ENCODE results near the gene SERPINA12. TPM values are rescaled to one million over a fixed set of nuclear protein-coding genes. Genes with fewer than 3 reads are reported as not detected.

Gene SERPINA12
- total and polyA plus RNA-seq, 2 experiments from 2014 or later: not detected

GRCh38 chr14:94462763-94463572 is 46.3 kb downstream of the SERPINA12 start:
- Histone ChIP-seq H3K9me2 (ENCODE audit: insufficient read depth) (peaks cover 12% of the 10 kb centered on the region), H2AFZ (no peak overlapping the region), H3K27me3 (ENCODE audit: insufficient read depth) (no peaks in the 10 kb centered on the region), H3K79me2 (replicated peaks; ENCODE audit: insufficient read depth) (no peaks in the 10 kb centered on the region), H3F3A (replicated peaks; ENCODE audit: low read depth) (no peaks in the 10 kb centered on the region), H3K4me3 (no peak overlapping the region), H4K20me1 (replicated peaks; ENCODE audit: insufficient read depth) (no peaks in the 10 kb centered on the region), H3K27ac (ENCODE audit: low read depth) (no peak overlapping the region), H3K4me1 (ENCODE audit: insufficient read depth) (no peaks in the 10 kb centered on the region), H3K4me2 (no peak overlapping the region), H3K36me3 (ENCODE audit: insufficient read depth) (no peaks in the 10 kb centered on the region)
- Mint-ChIP-seq H3K4me3 (no peak overlapping the region), H3K27ac (no peak overlapping the region), H3K9me3 (peaks cover 56% of the 10 kb centered on the region), H3K36me3 (ENCODE audit: low read depth) (peaks cover 27% of the 10 kb centered on the region), H3K4me1 (no peaks in the 10 kb centered on the region), H3K27me3 (ENCODE audit: insufficient read depth, low read depth, poor library complexity) (no peaks in the 10 kb centered on the region)
- TF ChIP-seq ZNF114 (CRISPR knock-in tag; IDR thresholded peaks at IDR 0.05) (no peak), EZH2phosphoT487 (IDR thresholded peaks at IDR 0.05; ENCODE audit: unreplicated experiment) (no peak), CTCF (conservative IDR thresholded peaks at IDR 0.05; ENCODE audit: low read depth in 2 of 2) (no peak), ETS1 (IDR thresholded peaks at IDR 0.05) (no peak), STAT1 (IDR thresholded peaks at IDR 0.05; ENCODE audit: unreplicated experiment) (no peak)
- ATAC-seq (no peak), DNase-seq (ENCODE audit: low spot score) (no peak)

- Mint-ChIP-seq H3K27ac (no peak overlapping the region), H3K9me3 (peaks cover 60% of the 10 kb centered on the region), H3K36me3 (ENCODE audit: low read depth) (peaks cover 27% of the 10 kb centered on the region), H3K4me3 (no peak overlapping the region), H3K4me1 (no peaks in the 10 kb centered on the region), H3K27me3 (ENCODE audit: insufficient read depth, low read depth, poor library complexity) (no peaks in the 10 kb centered on the region)
- no peaks in the 10 kb centered on the region for H3F3A ChIP-seq (replicated peaks; ENCODE audit: low read depth)
- DNase-seq (ENCODE audit: low spot score) (no peak), ATAC-seq (no peak)
- H3K9me2 ChIP-seq (ENCODE audit: insufficient read depth): peaks cover 9% of the 10 kb centered on the region
- no peak overlapping the region for H2AFZ ChIP-seq
- H3K27me3 ChIP-seq (ENCODE audit: insufficient read depth): no peaks in the 10 kb centered on the region
- H3K36me3 ChIP-seq (ENCODE audit: insufficient read depth): no peaks in the 10 kb centered on the region
- H3K79me2 ChIP-seq (replicated peaks; ENCODE audit: insufficient read depth): no peaks in the 10 kb centered on the region
- H3K4me3 ChIP-seq: no peak overlapping the region
- H4K20me1 ChIP-seq (replicated peaks; ENCODE audit: insufficient read depth): no peaks in the 10 kb centered on the region
- TF ChIP-seq JUNB (IDR thresholded peaks at IDR 0.05; ENCODE audit: unreplicated experiment) (no peak), ZNF331 (CRISPR knock-in tag; IDR thresholded peaks at IDR 0.05; ENCODE audit: low read depth) (no peak), ZNF114 (CRISPR knock-in tag; IDR thresholded peaks at IDR 0.05) (no peak)
- H3K27ac ChIP-seq (ENCODE audit: low read depth): no peak overlapping the region
- H3K4me2 ChIP-seq: no peak overlapping the region
- H3K4me1 ChIP-seq (ENCODE audit: insufficient read depth): no peaks in the 10 kb centered on the region
Observed at GRCh38 chr14:94462219-94462551, 47.1 kb downstream of the SERPINA12 start.
